GM19452 (cell line): ENCODE measurements around the gene MYO5C.

Experiments used
- ATAC-seq: cut with Tn5 transposase; IDR thresholded peaks from one replicate; pipeline ENCODE4 v1.9.1; 2021; ENCODE audit not compliant: unreplicated experiment

MYO5C gene

DNA sequence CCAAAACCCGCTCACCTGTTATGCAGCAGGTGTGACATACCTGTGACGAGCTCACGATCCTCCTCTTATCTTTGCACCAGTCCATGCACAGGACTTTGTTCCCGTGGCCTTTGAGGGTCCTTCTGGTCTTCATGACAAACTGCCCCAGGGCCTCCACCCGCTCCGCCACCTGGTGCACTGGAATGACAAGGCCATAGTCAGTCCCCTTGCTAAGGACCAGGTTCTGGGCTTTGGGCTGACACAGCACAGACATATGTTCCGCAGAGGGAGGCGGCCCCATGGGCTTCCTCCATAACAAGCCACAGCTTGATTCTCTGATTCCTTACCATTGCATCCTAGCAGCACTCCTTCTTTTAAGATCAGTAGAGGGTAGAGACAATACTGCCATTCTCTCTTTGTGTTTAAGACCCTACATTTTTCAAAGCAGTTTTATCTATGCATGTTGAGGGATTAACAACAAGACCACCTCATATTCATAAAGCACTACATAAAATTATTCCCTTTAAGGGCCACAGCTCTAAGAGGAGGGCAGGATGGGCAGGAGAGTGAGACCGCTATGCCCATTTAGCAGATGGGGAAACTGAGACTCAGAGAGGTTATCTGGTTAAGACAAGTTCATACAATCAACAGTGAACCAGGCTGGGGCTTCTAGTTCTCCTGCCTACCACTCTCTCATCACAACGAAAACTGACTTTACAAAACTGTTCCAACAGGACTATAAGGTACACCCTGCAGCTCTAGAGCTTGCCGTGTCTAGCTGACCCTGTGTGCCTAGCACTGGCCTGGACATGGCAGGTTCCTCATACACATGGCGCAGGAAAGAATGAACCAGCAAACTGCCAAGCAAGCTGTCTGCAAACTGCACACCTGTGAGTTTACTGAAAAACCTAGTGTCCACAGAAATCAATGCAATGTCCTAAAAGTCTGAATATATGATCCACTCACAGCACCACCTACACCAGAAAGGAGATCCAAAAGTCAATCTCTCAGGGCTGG is 141.4 kb downstream of the MYO5C start:
- ATAC-seq: no peak

DNA sequence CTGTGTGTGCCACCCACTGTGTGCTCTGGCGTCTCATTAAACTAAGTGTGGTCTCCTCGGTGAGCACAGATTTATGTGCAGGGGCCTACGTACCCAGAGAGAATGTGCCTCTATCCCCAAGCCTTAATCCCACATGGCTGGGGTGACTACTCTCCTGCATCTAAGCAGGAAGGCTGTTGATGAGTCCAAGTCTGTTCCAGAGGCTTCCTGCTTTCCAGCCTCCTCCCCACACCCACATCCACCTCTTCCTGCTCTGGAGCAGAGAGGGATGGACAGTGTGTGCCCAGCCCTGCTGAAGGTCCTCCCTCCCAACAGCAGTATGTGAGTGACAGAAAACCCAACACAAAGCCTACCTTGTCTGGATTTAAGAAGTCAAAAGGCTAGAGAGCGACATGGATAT is 144.3 kb downstream of the MYO5C start:
- ATAC-seq: no peak

- ATAC-seq: no peak
These were observed 144.7 kb downstream of the MYO5C start for GRCh38 chr15:52150871-52151270.

GRCh38 chr15:52150043-52150825 is 145.4 kb downstream of the MYO5C start:
- ATAC-seq: no peak

DNA sequence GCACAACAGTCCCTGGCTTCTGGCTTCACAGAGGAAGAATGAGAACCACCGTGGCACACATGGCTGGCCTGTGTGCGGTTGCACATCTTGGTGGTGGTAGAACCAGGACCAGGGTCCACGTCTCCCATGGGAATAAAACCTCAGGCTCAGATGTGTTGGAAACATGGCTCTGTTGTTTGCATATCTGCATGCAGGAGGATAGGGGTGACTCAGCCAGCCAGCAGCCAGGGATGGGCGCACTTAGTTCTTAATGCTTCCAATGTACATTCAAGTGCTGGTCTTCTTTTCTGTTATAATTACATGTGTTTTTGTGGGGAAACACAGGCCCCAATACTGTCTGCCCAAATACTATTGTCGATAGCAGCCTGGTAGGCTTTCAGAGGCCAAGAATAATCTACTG is 147.2 kb downstream of the MYO5C start:
- ATAC-seq: no peak

DNA sequence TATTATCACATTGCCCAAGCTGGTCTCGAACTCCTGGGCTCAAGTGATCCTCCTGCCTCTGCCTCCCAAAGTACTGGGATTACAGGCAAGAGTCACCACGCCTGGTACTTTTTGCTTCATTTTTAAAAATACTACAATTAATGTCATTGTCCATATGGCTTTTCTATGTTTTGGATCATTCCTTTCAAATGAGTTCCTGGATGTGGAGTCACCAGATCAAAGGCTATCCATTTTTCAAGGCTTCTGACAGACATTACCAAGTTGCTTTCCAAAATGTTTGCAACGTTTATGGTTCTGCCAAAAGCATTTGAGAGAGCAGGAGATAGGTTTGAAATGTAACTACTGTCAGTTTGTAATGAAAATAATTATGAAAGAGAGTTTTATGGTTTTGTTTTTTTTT is 148.8 kb downstream of the MYO5C start:
- ATAC-seq: no peak

DNA sequence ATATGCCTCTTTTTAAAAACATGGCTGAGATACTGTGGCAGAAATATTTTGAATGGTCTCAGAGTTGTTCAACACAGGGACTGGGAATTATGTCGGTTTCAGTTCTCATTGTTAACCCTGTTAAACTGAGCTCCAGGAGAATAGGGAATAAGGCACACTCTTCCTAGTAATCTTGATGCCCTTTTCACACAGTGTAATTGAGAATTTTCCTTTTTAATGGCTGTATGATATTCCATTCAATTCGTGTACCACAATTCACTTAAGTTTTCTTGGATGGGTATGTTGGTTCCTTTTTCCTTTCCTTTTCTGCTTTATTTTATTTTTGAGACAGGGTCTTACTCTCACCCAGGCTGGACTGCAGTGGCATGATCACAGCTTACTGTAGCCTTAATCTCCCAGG is 149.3 kb downstream of the MYO5C start:
- ATAC-seq: no peak

- ATAC-seq: no peak
These were observed 150.9 kb downstream of the MYO5C start for GRCh38 chr15:52144656-52145178.

DNA sequence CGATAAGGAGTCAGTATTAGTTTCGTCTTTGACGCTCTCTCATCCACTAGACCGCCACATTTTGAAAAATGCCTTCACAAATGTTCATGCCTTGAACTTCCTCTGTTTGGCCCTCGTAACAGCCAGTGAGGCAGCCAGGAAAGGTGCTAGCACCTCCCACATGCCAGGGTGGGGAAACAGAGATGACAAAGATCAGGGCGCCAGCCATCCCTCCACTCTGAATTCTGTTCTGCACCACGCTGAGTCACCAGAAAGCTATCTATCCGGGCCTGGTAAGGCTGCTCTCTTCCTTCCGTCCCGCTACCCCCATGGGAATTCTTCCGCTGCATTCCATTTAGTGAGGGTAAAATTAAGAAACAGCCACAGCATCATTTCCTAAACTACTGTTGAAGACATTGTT is 151.7 kb downstream of the MYO5C start:
- no peak for ATAC-seq
